IPS-15b (cell line): Measurements from ENCODE around the gene FTO.
"Not testable (repeated sequence)": the region's sequence is repeated elsewhere in the genome, so short reads cannot be mapped to it uniquely, and the experiment has no call there.

Source experiments
- H3K27me3 ChIP-seq: one replicate; pipeline ENCODE4 v1.6.1; 2013; ENCODE audit warnings: low read length; ENCODE audit not compliant: control insufficient read depth, insufficient read depth
- H3K36me3 ChIP-seq: one replicate; pipeline ENCODE4 v1.6.1; 2013; ENCODE audit warnings: low read length; ENCODE audit not compliant: control insufficient read depth, insufficient read depth
- H3K4me1 ChIP-seq: one replicate; pipeline ENCODE4 v1.6.1; 2013; ENCODE audit warnings: mild to moderate bottlenecking, low read length; ENCODE audit not compliant: control insufficient read depth, insufficient read depth
- H3K4me3 ChIP-seq: one replicate; pipeline ENCODE4 v1.5.1; 2013; ENCODE audit warnings: low read depth, low read length
- H3K9ac ChIP-seq: one replicate; pipeline ENCODE4 v1.6.1; 2013; ENCODE audit warnings: low read depth, mild to moderate bottlenecking, low read length
- H3K9me3 ChIP-seq: one replicate; pipeline ENCODE4 v1.6.1; 2013; ENCODE audit warnings: mild to moderate bottlenecking, low read length; ENCODE audit not compliant: control insufficient read depth, insufficient read depth

The FTO gene

GRCh38 chr16:53881371-53881770, 177.4 kb downstream of the FTO start:
- Histone ChIP-seq H3K4me1 (no peaks in the 10 kb centered on the region), H3K36me3 (no peaks in the 10 kb centered on the region), H3K9ac (no peak overlapping the region), H3K9me3 (no peaks in the 10 kb centered on the region), H3K27me3 (no peaks in the 10 kb centered on the region), H3K4me3 (no peak overlapping the region)

- Histone ChIP-seq H3K36me3 (no peaks in the 10 kb centered on the region), H3K9ac (no peak overlapping the region), H3K4me1 (no peaks in the 10 kb centered on the region), H3K4me3 (no peak overlapping the region), H3K27me3 (no peaks in the 10 kb centered on the region), H3K9me3 (no peaks in the 10 kb centered on the region)
Observed at GRCh38 chr16:53882310-53882709, 178.4 kb downstream of the FTO start.

GRCh38 chr16:53884748-53885147, 180.8 kb downstream of the FTO start:
- H3K4me3 ChIP-seq, result no peak overlapping the region
- no peaks in the 10 kb centered on the region for H3K4me1 ChIP-seq
- H3K9me3 ChIP-seq, result no peaks in the 10 kb centered on the region
- no peaks in the 10 kb centered on the region for H3K27me3 ChIP-seq
- no peak overlapping the region for H3K9ac ChIP-seq
- no peaks in the 10 kb centered on the region for H3K36me3 ChIP-seq

- Histone ChIP-seq H3K4me3 (no peak overlapping the region), H3K4me1 (no peaks in the 10 kb centered on the region), H3K9ac (no peak overlapping the region), H3K27me3 (no peaks in the 10 kb centered on the region), H3K36me3 (no peaks in the 10 kb centered on the region), H3K9me3 (no peaks in the 10 kb centered on the region)
Observed at GRCh38 chr16:53886482-53887378, 182.8 kb downstream of the FTO start.

GRCh38 chr16:53888222-53888621, 184.3 kb downstream of the FTO start:
- no peaks in the 10 kb centered on the region for H3K27me3 ChIP-seq

GRCh38 chr16:53890877-53891276, 186.9 kb downstream of the FTO start:
- not testable (repeated sequence) for H3K27me3 ChIP-seq, H3K4me3 ChIP-seq, H3K9me3 ChIP-seq, H3K36me3 ChIP-seq, H3K9ac ChIP-seq, H3K4me1 ChIP-seq

More at GRCh38 chr16:53888222-53888621, 184.3 kb downstream of the FTO start:
- Histone ChIP-seq H3K36me3 (no peaks in the 10 kb centered on the region), H3K9ac (no peak overlapping the region), H3K4me1 (no peaks in the 10 kb centered on the region), H3K4me3 (no peak overlapping the region), H3K9me3 (no peaks in the 10 kb centered on the region)

- Histone ChIP-seq H3K4me1 (peaks cover 4% of the 10 kb centered on the region), H3K27me3 (no peaks in the 10 kb centered on the region), H3K4me3 (no peak overlapping the region), H3K9ac (no peak overlapping the region), H3K9me3 (no peaks in the 10 kb centered on the region), H3K36me3 (no peaks in the 10 kb centered on the region)
Observed at GRCh38 chr16:53891409-53892139, 187.6 kb downstream of the FTO start.

GRCh38 chr16:53892155-53892554, 188.2 kb downstream of the FTO start:
- Histone ChIP-seq H3K4me3 (no peak overlapping the region), H3K9ac (no peak overlapping the region), H3K27me3 (no peaks in the 10 kb centered on the region), H3K4me1 (peaks cover 4% of the 10 kb centered on the region), H3K9me3 (no peaks in the 10 kb centered on the region), H3K36me3 (no peaks in the 10 kb centered on the region)

- H3K27me3 ChIP-seq, result no peaks in the 10 kb centered on the region
- peaks cover 4% of the 10 kb centered on the region for H3K4me1 ChIP-seq
- no peak overlapping the region for H3K4me3 ChIP-seq
- no peaks in the 10 kb centered on the region for H3K9me3 ChIP-seq
- H3K9ac ChIP-seq, result no peak overlapping the region
- no peaks in the 10 kb centered on the region for H3K36me3 ChIP-seq
Observed at GRCh38 chr16:53893731-53894435, 189.9 kb downstream of the FTO start.

GRCh38 chr16:53894686-53895085, 190.7 kb downstream of the FTO start:
- Histone ChIP-seq H3K9ac (no peak overlapping the region), H3K4me1 (peaks cover 4% of the 10 kb centered on the region)

GRCh38 chr16:53895433-53895832, 191.5 kb downstream of the FTO start:
- no peaks in the 10 kb centered on the region for H3K27me3 ChIP-seq
- no peak overlapping the region for H3K9ac ChIP-seq
- H3K36me3 ChIP-seq, result no peaks in the 10 kb centered on the region
- peaks cover 4% of the 10 kb centered on the region for H3K4me1 ChIP-seq
- H3K4me3 ChIP-seq, result no peak overlapping the region
- no peaks in the 10 kb centered on the region for H3K9me3 ChIP-seq

More at GRCh38 chr16:53894686-53895085, 190.7 kb downstream of the FTO start:
- Histone ChIP-seq H3K36me3 (no peaks in the 10 kb centered on the region), H3K27me3 (no peaks in the 10 kb centered on the region), H3K4me3 (no peak overlapping the region), H3K9me3 (no peaks in the 10 kb centered on the region)
